ENCODE results near the gene PLEKHG5. TPM values are rescaled to one million over a fixed set of nuclear protein-coding genes. Genes with fewer than 3 reads are reported as not detected.

Gene PLEKHG5
- total and polyA plus RNA-seq, 4 donors = 0.28 to 1.9 (median 1.1) TPM

DNA sequence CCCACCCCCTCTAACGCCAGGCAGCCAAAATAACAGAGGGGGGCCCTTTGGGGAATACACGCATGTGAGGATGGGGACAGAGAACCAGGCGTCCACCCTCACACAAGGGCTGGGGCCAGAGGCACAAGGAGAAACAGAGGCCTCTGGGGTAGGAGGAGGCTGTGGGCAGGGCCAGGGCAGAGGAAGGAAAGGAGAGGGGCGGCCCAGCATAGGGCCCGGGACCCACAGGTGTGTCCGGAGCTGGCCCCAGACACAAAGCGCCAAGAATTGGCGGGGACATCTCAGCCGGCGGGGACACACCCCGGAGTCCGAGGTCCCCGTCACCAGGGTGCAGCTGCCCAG, 6.7 kb downstream of the PLEKHG5 start:
- Histone ChIP-seq H3K27me3 (ENCODE audit: control insufficient read depth in 4 of 4, insufficient read depth in 4 of 4, low read length in 3 of 4) (no peaks in the 10 kb centered on the region), H3K4me3 (ENCODE audit: low read depth in 1 of 3, low read length in 3 of 3) (peak overlapping the region in 1 of 3 donors; percentile 52), H3K27ac (ENCODE audit: low read depth in 1 of 2, low read length in 2 of 2) (no peak overlapping the region), H3K4me1 (ENCODE audit: control insufficient read depth in 4 of 4, insufficient read depth in 4 of 4, low read length in 3 of 4) (peaks cover 0 to 12% (median 4%) of the 10 kb centered on the region in 4 donors), H3K9me3 (ENCODE audit: control insufficient read depth in 4 of 4, low read length in 3 of 4) (no peaks in the 10 kb centered on the region), H3K36me3 (ENCODE audit: control insufficient read depth in 4 of 4, insufficient read depth in 3 of 4, low read depth in 1 of 4, low read length in 3 of 4) (no peaks in the 10 kb centered on the region), H3K9ac (ENCODE audit: low read depth in 1 of 2, low read length in 2 of 2) (no peak overlapping the region)
- 28% methylated on average over 13 of the region's 13 CpGs for WGBS
- DNase-seq (ENCODE audit: low spot score) = no peak
- TF ChIP-seq, protein P1, sequence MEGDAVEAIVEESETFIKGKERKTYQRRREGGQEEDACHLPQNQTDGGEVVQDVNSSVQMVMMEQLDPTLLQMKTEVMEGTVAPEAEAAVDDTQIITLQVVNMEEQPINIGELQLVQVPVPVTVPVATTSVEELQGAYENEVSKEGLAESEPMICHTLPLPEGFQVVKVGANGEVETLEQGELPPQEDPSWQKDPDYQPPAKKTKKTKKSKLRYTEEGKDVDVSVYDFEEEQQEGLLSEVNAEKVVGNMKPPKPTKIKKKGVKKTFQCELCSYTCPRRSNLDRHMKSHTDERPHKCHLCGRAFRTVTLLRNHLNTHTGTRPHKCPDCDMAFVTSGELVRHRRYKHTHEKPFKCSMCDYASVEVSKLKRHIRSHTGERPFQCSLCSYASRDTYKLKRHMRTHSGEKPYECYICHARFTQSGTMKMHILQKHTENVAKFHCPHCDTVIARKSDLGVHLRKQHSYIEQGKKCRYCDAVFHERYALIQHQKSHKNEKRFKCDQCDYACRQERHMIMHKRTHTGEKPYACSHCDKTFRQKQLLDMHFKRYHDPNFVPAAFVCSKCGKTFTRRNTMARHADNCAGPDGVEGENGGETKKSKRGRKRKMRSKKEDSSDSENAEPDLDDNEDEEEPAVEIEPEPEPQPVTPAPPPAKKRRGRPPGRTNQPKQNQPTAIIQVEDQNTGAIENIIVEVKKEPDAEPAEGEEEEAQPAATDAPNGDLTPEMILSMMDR (IDR thresholded peaks at IDR 0.05; ENCODE audit: low read depth, low read length, missing input control) = no peak
- TF ChIP-seq, protein P2, sequence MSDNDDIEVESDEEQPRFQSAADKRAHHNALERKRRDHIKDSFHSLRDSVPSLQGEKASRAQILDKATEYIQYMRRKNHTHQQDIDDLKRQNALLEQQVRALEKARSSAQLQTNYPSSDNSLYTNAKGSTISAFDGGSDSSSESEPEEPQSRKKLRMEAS (IDR thresholded peaks at IDR 0.05) = no peak
- TF ChIP-seq SP1 (IDR thresholded peaks at IDR 0.05) = no peak
- TF ChIP-seq, protein P3, sequence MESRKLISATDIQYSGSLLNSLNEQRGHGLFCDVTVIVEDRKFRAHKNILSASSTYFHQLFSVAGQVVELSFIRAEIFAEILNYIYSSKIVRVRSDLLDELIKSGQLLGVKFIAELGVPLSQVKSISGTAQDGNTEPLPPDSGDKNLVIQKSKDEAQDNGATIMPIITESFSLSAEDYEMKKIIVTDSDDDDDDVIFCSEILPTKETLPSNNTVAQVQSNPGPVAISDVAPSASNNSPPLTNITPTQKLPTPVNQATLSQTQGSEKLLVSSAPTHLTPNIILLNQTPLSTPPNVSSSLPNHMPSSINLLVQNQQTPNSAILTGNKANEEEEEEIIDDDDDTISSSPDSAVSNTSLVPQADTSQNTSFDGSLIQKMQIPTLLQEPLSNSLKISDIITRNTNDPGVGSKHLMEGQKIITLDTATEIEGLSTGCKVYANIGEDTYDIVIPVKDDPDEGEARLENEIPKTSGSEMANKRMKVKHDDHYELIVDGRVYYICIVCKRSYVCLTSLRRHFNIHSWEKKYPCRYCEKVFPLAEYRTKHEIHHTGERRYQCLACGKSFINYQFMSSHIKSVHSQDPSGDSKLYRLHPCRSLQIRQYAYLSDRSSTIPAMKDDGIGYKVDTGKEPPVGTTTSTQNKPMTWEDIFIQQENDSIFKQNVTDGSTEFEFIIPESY (IDR thresholded peaks at IDR 0.05) = no peak
- TF ChIP-seq TAF1 (conservative IDR thresholded peaks at IDR 0.05) = no peak
- TF ChIP-seq EGR1 (IDR thresholded peaks at IDR 0.05; ENCODE audit: low read depth in 2 of 2) = no peak
- no peak for TF ChIP-seq REST (IDR thresholded peaks at IDR 0.05)
- no peak for TF ChIP-seq JUND (IDR thresholded peaks at IDR 0.05)
- TF ChIP-seq FOXA1 (IDR thresholded peaks at IDR 0.05) = no peak
- TF ChIP-seq, protein P4, sequence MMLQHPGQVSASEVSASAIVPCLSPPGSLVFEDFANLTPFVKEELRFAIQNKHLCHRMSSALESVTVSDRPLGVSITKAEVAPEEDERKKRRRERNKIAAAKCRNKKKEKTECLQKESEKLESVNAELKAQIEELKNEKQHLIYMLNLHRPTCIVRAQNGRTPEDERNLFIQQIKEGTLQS (IDR thresholded peaks at IDR 0.05) = no peak

DNA sequence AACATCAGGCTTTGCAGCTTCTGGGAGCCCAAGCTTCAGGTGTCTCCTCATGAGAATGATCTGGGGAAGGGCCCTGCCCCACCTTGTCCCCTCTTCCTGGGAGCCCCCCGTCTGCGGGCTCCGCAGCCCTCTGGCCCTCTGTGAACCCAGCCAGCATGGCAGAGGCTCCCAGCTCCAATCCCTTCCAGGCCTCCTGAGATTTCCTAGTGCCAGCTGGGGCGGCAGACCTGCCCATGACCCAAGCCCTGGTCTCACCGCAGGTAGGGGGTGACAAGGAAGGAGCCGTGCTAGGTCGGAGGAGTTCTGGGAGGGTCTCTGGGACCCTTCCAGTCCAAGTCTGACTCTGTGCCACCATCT, 7.7 kb downstream of the PLEKHG5 start:
- peaks cover 0 to 12% (median 4%) of the 10 kb centered on the region in 4 donors for H3K4me1 ChIP-seq (ENCODE audit: control insufficient read depth in 4 of 4, insufficient read depth in 4 of 4, low read length in 3 of 4)
- no peaks in the 10 kb centered on the region for H3K27me3 ChIP-seq (ENCODE audit: control insufficient read depth in 4 of 4, insufficient read depth in 4 of 4, low read length in 3 of 4)
- no peaks in the 10 kb centered on the region for H3K9me3 ChIP-seq (ENCODE audit: control insufficient read depth in 4 of 4, low read length in 3 of 4)
- DNase-seq (ENCODE audit: low spot score) = no peak
- no peaks in the 10 kb centered on the region for H3K36me3 ChIP-seq (ENCODE audit: control insufficient read depth in 4 of 4, insufficient read depth in 3 of 4, low read depth in 1 of 4, low read length in 3 of 4)
- no peak overlapping the region for H3K27ac ChIP-seq (ENCODE audit: low read depth in 1 of 2, low read length in 2 of 2)
- 92% methylated on average over 7 of the region's 7 CpGs for WGBS
- TF ChIP-seq, protein P3 (IDR thresholded peaks at IDR 0.05) = no peak
- TF ChIP-seq, protein P4 (IDR thresholded peaks at IDR 0.05) = no peak
- TF ChIP-seq EGR1 (IDR thresholded peaks at IDR 0.05; ENCODE audit: low read depth in 2 of 2) = no peak
- no peak for TF ChIP-seq RAD21 (IDR thresholded peaks at IDR 0.05)
- no peak for TF ChIP-seq SP1 (IDR thresholded peaks at IDR 0.05)
- TF ChIP-seq, protein P2 (IDR thresholded peaks at IDR 0.05) = no peak
- no peak for TF ChIP-seq HNF4A (conservative IDR thresholded peaks at IDR 0.05)
- no peak for TF ChIP-seq HNF4G (IDR thresholded peaks at IDR 0.05)
- no peak for TF ChIP-seq YY1 (IDR thresholded peaks at IDR 0.05)
- TF ChIP-seq FOXA1 (IDR thresholded peaks at IDR 0.05) = no peak
- no peak for TF ChIP-seq REST (IDR thresholded peaks at IDR 0.05)
- no peak for TF ChIP-seq NR2F2 (IDR thresholded peaks at IDR 0.05)
- H3K4me3 ChIP-seq (ENCODE audit: low read depth in 1 of 3, low read length in 3 of 3) = no peak overlapping the region
- no peak overlapping the region for H3K9ac ChIP-seq (ENCODE audit: low read depth in 1 of 2, low read length in 2 of 2)
